ENCODE measurements around the gene STAG1.
A peak's percentile ranks its signal among the peaks of the same experiment; 100 is the strongest.
"Not testable (repeated sequence)": the region's sequence is repeated elsewhere in the genome, so short reads cannot be mapped to it uniquely, and the experiment has no call there.

The STAG1 gene

DNA sequence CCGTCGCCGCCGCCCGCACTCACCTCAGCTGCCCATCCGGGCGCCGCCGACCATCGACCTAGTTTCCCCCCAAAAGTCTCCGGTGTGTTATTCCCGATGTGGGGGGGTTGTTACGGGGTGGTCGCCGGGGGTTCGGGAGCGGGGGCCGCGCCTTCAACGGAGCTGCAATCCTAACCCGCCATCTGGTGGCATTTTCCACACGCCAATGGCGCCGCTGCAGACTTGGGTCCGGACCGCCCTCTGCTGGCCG is at the start of gene STAG1:
Gene STAG1 (minus strand): TSS at position 207 of the 250 bp plus-strand sequence. CDS start 121,480 bp downstream, outside the sequence.
- no peak for DNase-seq

DNA sequence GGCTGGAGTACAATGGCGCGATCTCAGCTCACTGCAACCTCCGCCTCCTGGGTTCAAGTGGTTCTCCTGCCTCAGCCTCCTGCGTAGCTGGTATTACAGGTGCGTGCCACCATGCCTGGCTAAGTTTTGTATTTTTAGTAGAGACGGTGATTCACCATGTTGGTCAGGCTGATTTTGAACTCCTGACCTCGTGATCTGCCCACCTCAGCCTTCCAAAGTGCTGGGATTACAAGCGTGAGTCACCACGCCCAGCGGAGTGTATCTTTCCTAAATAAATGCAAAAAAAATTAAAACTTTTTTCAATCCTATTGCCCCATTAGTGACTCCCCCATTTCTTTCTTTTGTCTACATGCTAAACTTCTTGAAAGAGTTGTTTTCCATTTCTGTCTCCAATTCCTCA is 49.0 kb upstream of the STAG1 start:
- not testable (repeated sequence) for H3K27me3 Mint-ChIP-seq; ATAC-seq; H3K4me3 Mint-ChIP-seq; H3K4me1 Mint-ChIP-seq; DNase-seq; H3K9me3 Mint-ChIP-seq; H3K36me3 Mint-ChIP-seq (ENCODE audit: low read depth); H3K27ac Mint-ChIP-seq

More for the DNA sequence above, at the start of gene STAG1:
- Mint-ChIP-seq H3K27ac (peak within 1 kb of the TSS; percentile 94), H3K9me3 (no peaks in the 10 kb centered on the region), H3K27me3 (peaks cover 1% of the 10 kb centered on the region), H3K36me3 (ENCODE audit: low read depth) (peaks cover 7% of the 10 kb centered on the region), H3K4me1 (peaks cover 44% of the 10 kb centered on the region), H3K4me3 (peak within 1 kb of the TSS; percentile 87)
- no peak for ATAC-seq

DNA sequence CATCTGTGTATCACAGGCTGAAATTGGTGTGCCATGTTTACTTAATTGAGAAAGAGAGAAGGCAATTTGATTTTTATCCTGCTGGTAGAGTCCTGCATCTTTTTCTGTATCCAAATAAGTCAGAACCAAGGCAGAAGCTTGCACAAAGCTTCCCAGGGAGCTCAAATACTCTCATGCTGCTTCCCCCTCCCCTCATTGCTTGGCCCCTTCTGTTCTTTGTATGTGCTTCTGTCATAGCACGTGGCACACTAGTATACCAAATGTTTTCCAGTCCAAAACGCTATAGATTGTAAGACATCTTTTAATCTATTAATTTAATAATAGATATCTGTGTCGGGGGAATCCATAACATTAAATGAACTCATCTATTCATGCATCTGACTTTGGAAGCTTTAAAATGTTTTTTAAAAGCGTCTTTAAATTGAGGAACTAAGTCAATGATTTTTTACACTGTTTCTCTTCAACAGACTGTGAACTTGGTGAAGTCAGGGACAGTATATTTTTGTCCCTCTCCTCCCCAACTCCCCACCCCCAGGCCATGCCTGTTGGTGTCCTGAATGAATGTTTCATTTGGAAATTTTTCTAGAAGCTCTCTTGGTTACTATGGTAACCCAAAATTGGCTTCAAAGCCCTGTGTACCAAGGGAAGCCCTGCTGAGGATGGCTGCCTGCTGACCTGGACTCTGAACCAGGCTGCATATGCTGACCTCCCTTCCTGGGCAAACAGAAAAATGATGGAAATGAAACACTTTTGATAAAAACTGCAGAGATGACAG is 40.6 kb upstream of the STAG1 start:
- no peak for ATAC-seq
- no peak overlapping the region for H3K4me3 Mint-ChIP-seq
- H3K27me3 Mint-ChIP-seq: peaks cover 3% of the 10 kb centered on the region
- H3K36me3 Mint-ChIP-seq (ENCODE audit: low read depth): no peaks in the 10 kb centered on the region
- no peak overlapping the region for H3K27ac Mint-ChIP-seq
- no peak for DNase-seq
- H3K9me3 Mint-ChIP-seq: no peaks in the 10 kb centered on the region
- H3K4me1 Mint-ChIP-seq: no peaks in the 10 kb centered on the region

DNA sequence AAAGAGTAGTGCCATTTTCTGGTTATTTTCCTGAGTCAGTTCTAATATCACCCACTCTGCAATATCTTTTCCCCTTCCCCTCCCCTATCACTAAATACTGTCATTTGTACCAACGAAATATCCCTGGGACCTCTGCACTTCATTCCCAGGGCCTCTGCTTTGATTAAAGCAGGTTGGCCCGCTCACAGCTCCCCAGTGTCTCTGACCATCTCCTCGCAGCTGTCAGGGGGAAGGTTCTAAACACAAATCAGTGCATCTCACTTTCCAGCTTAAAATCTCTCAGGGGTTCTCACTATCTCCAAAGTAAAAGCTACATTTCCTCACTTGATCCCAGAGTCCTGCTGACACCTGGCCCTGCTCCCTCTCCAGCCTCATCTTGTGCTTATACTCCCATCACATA is 38.6 kb upstream of the STAG1 start:
- DNase-seq (no peak), ATAC-seq (no peak)
- H3K9me3 Mint-ChIP-seq: no peaks in the 10 kb centered on the region
- H3K36me3 Mint-ChIP-seq (ENCODE audit: low read depth): no peaks in the 10 kb centered on the region
- peaks cover 3% of the 10 kb centered on the region for H3K27me3 Mint-ChIP-seq
- H3K4me3 Mint-ChIP-seq: no peak overlapping the region
- no peak overlapping the region for H3K27ac Mint-ChIP-seq
- H3K4me1 Mint-ChIP-seq: peaks cover 13% of the 10 kb centered on the region

DNA sequence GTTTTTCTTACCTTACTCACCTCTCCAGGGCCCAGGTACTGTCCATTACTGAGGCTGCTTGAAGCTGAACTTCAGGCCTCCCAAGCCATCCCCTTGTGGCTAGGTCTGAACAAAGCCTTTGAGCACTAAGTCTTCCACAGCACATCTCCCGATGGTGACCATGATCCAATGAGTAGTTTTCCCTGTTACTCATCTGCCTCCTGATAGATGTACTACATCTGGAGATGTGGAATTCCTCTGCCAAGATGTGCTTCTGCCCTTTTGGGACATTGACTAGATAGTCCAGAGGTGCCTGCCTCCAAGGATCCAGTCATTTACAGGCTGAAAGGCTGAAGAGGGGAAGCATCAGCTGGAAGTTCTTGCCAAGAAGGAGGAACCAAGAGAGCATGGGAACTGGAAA is 37.8 kb upstream of the STAG1 start:
- no peaks in the 10 kb centered on the region for H3K27me3 Mint-ChIP-seq
- ATAC-seq (no peak), DNase-seq (no peak)
- no peaks in the 10 kb centered on the region for H3K9me3 Mint-ChIP-seq
- H3K4me3 Mint-ChIP-seq: no peak overlapping the region
- H3K4me1 Mint-ChIP-seq: peaks cover 13% of the 10 kb centered on the region
- H3K36me3 Mint-ChIP-seq (ENCODE audit: low read depth): no peaks in the 10 kb centered on the region
- H3K27ac Mint-ChIP-seq: no peak overlapping the region

DNA sequence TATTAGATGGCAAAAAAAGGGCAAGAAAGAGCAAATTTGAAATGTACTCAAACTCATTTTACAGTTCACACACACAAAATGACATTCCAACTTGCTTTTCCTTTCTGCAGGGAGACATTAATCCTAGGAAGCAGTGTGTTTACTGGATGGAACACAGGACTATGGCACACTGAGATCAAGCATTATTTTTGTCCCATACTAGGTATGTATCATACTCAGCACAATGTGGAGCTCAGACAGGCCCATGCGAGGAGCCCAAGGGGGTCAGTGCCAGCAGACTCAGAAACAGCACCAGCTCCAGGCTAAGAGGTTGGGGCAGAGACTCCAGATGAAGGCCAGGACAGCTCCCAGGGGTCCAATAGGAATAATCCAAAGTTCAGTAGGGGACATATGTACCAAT is 36.0 kb upstream of the STAG1 start:
- no peaks in the 10 kb centered on the region for H3K9me3 Mint-ChIP-seq
- no peaks in the 10 kb centered on the region for H3K27me3 Mint-ChIP-seq
- H3K36me3 Mint-ChIP-seq (ENCODE audit: low read depth): no peaks in the 10 kb centered on the region
- no peak for ATAC-seq
- H3K4me1 Mint-ChIP-seq: peaks cover 13% of the 10 kb centered on the region
- no peak for DNase-seq
- no peak overlapping the region for H3K27ac Mint-ChIP-seq
- no peak overlapping the region for H3K4me3 Mint-ChIP-seq

DNA sequence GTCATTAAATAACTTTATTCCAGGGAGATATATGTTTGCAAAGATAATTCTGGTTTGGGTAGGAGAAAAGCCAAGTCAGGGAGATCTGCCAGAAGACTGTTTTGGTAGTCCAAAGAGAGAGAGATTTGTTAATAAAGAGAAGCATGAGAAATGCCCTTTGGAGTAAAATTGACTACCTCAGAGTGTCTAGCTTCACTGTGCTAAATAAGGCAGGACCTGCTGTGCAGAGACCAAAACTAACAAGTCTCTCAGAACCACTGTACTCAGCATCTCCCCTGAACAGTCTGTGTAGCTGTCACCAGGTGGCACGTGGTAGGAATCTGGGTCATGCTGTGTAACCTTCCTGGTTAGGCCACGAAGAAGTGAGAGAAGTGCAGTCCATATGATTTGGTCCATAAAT is 35.2 kb upstream of the STAG1 start:
- Mint-ChIP-seq H3K27ac (peak overlapping the region; percentile 43), H3K4me1 (peaks cover 13% of the 10 kb centered on the region), H3K9me3 (no peaks in the 10 kb centered on the region), H3K27me3 (no peaks in the 10 kb centered on the region), H3K4me3 (no peak overlapping the region), H3K36me3 (ENCODE audit: low read depth) (no peaks in the 10 kb centered on the region)
- peak; percentile 5 for DNase-seq
- ATAC-seq: peak; percentile 81

DNA sequence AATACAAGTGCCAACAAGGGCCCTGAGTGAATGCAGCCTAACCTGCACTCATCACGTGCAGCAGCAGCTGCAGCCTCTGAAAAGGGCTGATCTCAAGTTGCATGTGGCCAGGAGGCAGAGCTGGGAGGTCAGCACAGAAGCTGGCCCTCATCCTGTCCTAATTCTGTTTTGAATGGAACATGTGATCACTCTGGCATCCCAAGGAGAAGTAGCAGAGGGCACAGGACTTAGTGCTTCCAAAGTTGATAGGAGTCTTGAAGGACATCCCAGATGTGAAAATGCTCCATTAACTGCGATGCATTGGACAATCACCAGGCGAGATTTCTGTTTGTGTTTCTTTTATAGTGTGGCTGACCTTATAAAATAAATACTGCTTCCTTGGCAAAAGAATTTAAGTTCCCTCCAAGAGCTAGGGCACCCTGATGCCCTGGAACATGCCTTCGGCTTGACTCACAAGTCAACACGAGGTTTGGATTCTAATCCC is 31.6 kb upstream of the STAG1 start:
- H3K4me1 Mint-ChIP-seq: peaks cover 13% of the 10 kb centered on the region
- ATAC-seq (no peak), DNase-seq (no peak)
- no peaks in the 10 kb centered on the region for H3K9me3 Mint-ChIP-seq
- no peaks in the 10 kb centered on the region for H3K36me3 Mint-ChIP-seq (ENCODE audit: low read depth)
- no peak overlapping the region for H3K27ac Mint-ChIP-seq
- no peaks in the 10 kb centered on the region for H3K27me3 Mint-ChIP-seq
- no peak overlapping the region for H3K4me3 Mint-ChIP-seq

DNA sequence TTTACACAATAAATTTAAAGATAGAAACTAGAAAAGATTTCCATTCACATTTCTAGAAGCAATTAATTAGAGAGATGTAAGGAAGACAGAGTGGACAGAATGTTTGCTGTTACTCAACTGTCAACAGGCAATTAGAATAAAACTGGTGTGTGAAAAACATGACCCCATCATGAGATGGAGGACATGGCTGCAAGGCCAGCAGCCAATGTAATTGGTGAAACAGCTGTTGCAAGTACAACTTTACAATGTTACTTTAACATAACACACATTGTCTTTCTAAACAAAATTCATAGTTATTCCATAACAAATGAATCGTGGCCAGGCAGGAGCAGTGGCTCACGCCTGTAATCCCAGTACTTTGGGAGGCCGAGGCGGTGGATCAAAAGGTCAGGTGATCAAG is 28.6 kb upstream of the STAG1 start:
- DNase-seq: no peak
- H3K9me3 Mint-ChIP-seq: no peaks in the 10 kb centered on the region
- no peak overlapping the region for H3K4me3 Mint-ChIP-seq
- H3K27me3 Mint-ChIP-seq: no peaks in the 10 kb centered on the region
- H3K36me3 Mint-ChIP-seq (ENCODE audit: low read depth): no peaks in the 10 kb centered on the region
- H3K27ac Mint-ChIP-seq: no peak overlapping the region
- H3K4me1 Mint-ChIP-seq: no peaks in the 10 kb centered on the region
- ATAC-seq: no peak

DNA sequence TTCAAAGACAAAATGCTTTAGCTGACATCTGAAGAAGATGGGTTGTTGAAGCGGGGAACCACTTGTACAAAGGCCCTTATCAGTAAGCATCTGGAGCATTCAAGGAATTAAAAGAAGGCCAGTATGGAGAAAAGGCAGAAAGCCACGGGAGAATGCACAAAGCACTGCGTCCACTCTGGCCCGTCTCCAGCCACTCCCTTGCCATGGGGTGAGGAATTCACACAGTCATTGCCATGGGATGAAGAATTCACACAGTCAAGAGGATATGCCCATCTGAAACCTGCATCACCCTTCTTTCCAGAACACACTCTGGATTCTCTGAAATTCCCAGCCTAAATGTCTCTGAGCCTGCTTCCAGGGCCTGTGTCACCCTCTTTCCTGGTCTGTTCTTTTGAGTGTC is 26.7 kb upstream of the STAG1 start:
- H3K9me3 Mint-ChIP-seq: no peaks in the 10 kb centered on the region
- no peaks in the 10 kb centered on the region for H3K4me1 Mint-ChIP-seq
- H3K36me3 Mint-ChIP-seq (ENCODE audit: low read depth): no peaks in the 10 kb centered on the region
- no peak overlapping the region for H3K4me3 Mint-ChIP-seq
- no peak for ATAC-seq
- H3K27me3 Mint-ChIP-seq: no peaks in the 10 kb centered on the region
- no peak overlapping the region for H3K27ac Mint-ChIP-seq
- no peak for DNase-seq

DNA sequence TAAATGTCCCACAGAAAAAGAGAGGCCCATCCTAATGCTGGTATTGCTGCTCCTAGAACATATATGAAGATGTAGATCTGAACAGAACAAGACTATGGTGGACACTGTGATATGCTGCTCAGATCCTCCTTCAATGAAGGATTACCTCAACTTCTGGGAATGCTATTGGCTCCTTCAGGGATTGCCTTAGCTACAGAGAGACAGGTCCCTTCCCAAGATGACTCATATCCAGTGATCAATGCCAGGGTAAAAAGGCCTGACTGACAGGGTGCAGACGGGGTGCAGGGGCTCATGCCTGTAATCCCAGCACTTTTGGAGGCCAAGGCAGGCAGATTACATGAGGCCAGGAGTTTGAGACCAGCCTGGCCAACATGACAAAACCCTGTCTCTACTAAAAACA is 20.5 kb upstream of the STAG1 start:
- Mint-ChIP-seq H3K4me1 (no peaks in the 10 kb centered on the region), H3K4me3 (no peak overlapping the region), H3K27ac (no peak overlapping the region), H3K36me3 (ENCODE audit: low read depth) (no peaks in the 10 kb centered on the region), H3K9me3 (no peaks in the 10 kb centered on the region), H3K27me3 (no peaks in the 10 kb centered on the region)
- DNase-seq (no peak), ATAC-seq (no peak)

DNA sequence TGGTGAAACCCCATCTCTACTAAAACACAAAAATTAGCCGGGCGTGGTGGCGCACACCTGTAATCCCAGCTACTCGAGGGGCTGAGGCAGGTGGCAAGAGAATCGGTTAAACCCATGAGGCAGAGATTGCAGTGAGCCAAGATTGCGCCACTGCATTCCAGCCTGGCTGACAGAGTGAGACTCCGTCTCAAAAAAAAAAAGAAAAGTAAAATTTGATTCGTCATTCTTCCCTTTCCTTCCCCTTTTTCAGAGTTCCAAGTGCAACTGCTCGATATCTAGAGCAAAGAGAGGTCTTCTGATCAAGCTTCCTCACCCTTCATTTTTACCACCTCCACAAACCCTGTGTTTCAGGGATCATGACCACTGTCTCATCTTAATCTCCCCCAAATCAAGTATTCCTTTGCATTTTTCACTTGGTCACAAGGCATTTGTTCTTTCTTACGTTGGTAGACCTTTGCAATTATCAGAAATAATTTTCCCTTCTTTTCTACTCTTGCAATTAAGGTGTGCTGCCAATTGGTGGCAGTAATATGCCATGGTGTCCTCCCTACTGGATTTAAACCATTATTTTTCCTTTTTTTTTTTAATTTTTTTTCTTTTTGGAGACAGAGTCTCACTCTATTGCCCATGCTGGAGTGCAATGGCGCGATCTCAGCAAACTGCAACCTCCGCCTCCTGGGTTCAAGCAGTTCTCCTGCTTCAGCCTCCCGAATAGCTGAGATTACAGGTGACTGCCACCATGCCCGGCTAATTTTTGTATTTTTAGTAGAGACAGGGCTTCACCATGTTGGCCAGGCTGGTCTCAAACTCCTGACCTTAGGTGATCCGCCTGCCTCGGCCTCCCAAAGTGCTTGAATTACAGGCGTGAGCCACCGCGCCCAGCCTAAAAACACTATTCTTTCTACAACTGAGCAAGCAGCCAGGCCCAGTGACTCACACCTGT is 6.3 kb upstream of the STAG1 start:
- H3K36me3 Mint-ChIP-seq (ENCODE audit: low read depth); DNase-seq; ATAC-seq; H3K27me3 Mint-ChIP-seq; H3K27ac Mint-ChIP-seq; H3K4me3 Mint-ChIP-seq: not testable (repeated sequence)
- peaks cover 12% of the 10 kb centered on the region for H3K4me1 Mint-ChIP-seq
- peaks cover 12% of the 10 kb centered on the region for H3K9me3 Mint-ChIP-seq

DNA sequence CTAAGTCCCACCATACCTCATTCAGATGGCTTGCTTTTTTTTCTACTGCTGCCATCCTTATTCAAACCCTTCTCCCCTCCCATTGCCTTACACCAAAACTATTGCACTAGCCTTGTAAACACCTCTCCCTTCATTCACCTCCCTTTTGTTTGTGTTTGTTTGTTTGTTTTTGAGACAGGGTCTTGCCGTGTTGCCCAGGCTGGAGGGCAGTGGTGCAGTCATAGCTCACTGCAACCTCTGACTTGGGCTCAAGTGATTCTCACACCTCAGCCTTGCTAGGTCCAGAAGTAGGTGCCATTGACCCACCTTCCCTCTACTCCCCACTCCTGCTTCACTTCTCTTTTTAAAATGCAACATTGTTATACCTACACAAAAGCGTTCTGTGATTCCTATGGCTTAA is 3.0 kb upstream of the STAG1 start:
- DNase-seq (no peak), ATAC-seq (no peak)
- Mint-ChIP-seq H3K4me3 (no peak overlapping the region), H3K9me3 (no peaks in the 10 kb centered on the region), H3K36me3 (ENCODE audit: low read depth) (peaks cover 5% of the 10 kb centered on the region), H3K4me1 (peaks cover 27% of the 10 kb centered on the region), H3K27me3 (peaks cover 1% of the 10 kb centered on the region), H3K27ac (peak overlapping the region; percentile 2)

DNA sequence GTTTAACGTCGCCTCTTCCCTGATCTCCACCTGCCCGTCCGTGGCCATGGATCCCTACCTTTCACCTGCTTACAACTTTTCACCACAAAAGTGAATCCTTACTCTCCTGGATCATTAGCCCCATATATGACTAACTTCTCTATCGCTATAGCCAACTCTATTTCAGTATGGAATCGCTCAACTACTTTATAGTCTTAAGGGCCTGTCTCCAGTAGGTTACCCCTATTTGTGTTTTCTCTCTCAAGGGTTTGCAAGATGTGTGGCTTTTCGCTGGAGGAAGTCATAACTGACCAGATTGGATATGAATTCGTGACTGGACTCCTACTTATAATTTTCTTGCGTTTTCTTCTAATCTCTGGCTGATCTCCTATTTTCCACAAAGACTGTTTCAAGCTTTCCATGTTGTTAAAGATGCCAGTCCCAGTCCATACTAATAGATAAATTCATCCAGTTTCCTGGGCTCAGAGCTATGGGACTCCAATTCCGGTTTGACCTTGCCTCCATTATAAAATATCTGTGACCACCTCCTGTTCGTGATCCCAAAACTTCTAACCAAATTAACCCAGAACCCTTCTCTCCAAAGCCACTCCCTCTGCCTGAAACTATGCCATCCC is 1.3 kb upstream of the STAG1 start:
- ATAC-seq (no peak), DNase-seq (no peak)
- Mint-ChIP-seq H3K36me3 (ENCODE audit: low read depth) (peaks cover 7% of the 10 kb centered on the region), H3K4me1 (peaks cover 41% of the 10 kb centered on the region), H3K27me3 (peaks cover 1% of the 10 kb centered on the region), H3K27ac (peak overlapping the region; percentile 94), H3K9me3 (no peaks in the 10 kb centered on the region), H3K4me3 (peak overlapping the region; percentile 83)

All from activated naive CD8-positive, alpha-beta T cell treated with anti-CD3 and anti-CD28 coated beads, Interleukin-2, amount 50 U/mL, for 24 hours (primary cell).